LNCaP clone FGC (cell line): ENCODE results near the gene TPGS1.

ENCODE experiments used
- DNase-seq: peaks from one replicate; pipeline ENCODE4 v3.0.0-alpha.2; 2011; ENCODE audit warnings: low read depth
- H3K4me3 ChIP-seq: 2 replicates; pipeline ENCODE4 v1.5.1; 2011; ENCODE audit warnings: mild to moderate bottlenecking, low read depth, low read length, control low read depth
- CTCF ChIP-seq: IDR thresholded peaks from 2 replicates; pipeline ENCODE4 v1.5.1; 2012; ENCODE audit warnings: mild to moderate bottlenecking; ENCODE audit not compliant: control insufficient read depth, insufficient read depth; ENCODE audit errors: extremely low read depth

Gene TPGS1

GRCh38 chr19:547836-548720 is 40.8 kb downstream of the TPGS1 start:
- H3K4me3 ChIP-seq = no peak overlapping the region
- TF ChIP-seq CTCF = no peak
- no peak for DNase-seq

GRCh38 chr19:548886-549830 is 41.9 kb downstream of the TPGS1 start:
- no peak for TF ChIP-seq CTCF
- no peak overlapping the region for H3K4me3 ChIP-seq
- DNase-seq = no peak

GRCh38 chr19:554817-555216 is 47.5 kb downstream of the TPGS1 start:
- no peak overlapping the region for H3K4me3 ChIP-seq
- no peak for DNase-seq
- no peak for TF ChIP-seq CTCF

GRCh38 chr19:555474-555808 is 48.1 kb downstream of the TPGS1 start:
- no peak overlapping the region for H3K4me3 ChIP-seq
- no peak for TF ChIP-seq CTCF
- no peak for DNase-seq

GRCh38 chr19:556611-557382 is 49.5 kb downstream of the TPGS1 start:
- H3K4me3 ChIP-seq = no peak overlapping the region
- DNase-seq = no peak
- no peak for TF ChIP-seq CTCF

- TF ChIP-seq CTCF = no peak
- DNase-seq = no peak
- no peak overlapping the region for H3K4me3 ChIP-seq
These were observed 51.6 kb downstream of the TPGS1 start for GRCh38 chr19:558770-559439.
